ENCODE results near the gene FAF1. TPM values are rescaled to one million over a fixed set of nuclear protein-coding genes. Genes with fewer than 3 reads are reported as not detected.

The FAF1 gene
- total RNA-seq, 4 donors from 2014 or later, result 25.1 to 55.7 (median 38.8) TPM

GRCh38 chr1:50473513-50473912 lies 486.6 kb downstream of the FAF1 start:
- peaks cover 0 to 48% (median 0%) of the 10 kb centered on the region in 3 donors for H3K36me3 ChIP-seq
- no peaks in the 10 kb centered on the region for H3K27me3 ChIP-seq
- no peak for DNase-seq (ENCODE audit: low spot score in 2 of 2)
- no peaks in the 10 kb centered on the region for H3K9me3 ChIP-seq
- no peaks in the 10 kb centered on the region for H3K4me1 ChIP-seq
- no peak for TF ChIP-seq CTCF (IDR thresholded peaks at IDR 0.05)
- no peak for TF ChIP-seq EP300 (IDR thresholded peaks at IDR 0.05)
- TF ChIP-seq POLR2A (IDR thresholded peaks at IDR 0.05), result no peak
- H3K4me3 ChIP-seq, result no peak overlapping the region
- no peak overlapping the region for H3K27ac ChIP-seq

- H3K4me3 ChIP-seq, result no peak overlapping the region
- no peak overlapping the region for H3K27ac ChIP-seq
- peaks cover 0 to 48% (median 0%) of the 10 kb centered on the region in 3 donors for H3K36me3 ChIP-seq
- TF ChIP-seq EP300 (IDR thresholded peaks at IDR 0.05), result no peak
- TF ChIP-seq POLR2A (IDR thresholded peaks at IDR 0.05), result no peak
- TF ChIP-seq CTCF (IDR thresholded peaks at IDR 0.05), result no peak
- H3K4me1 ChIP-seq, result no peaks in the 10 kb centered on the region
- no peaks in the 10 kb centered on the region for H3K9me3 ChIP-seq
- WGBS, 2 donors, result 88 to 93% methylated on average over 3 of the region's 3 CpGs
- DNase-seq (ENCODE audit: low spot score in 2 of 2), result no peak
- no peaks in the 10 kb centered on the region for H3K27me3 ChIP-seq
These were observed 488.1 kb downstream of the FAF1 start for GRCh38 chr1:50471967-50472366.

GRCh38 chr1:50462964-50463363 lies 497.1 kb downstream of the FAF1 start:
- Histone ChIP-seq H3K9me3 (no peaks in the 10 kb centered on the region), H3K27me3 (no peaks in the 10 kb centered on the region), H3K27ac (no peak overlapping the region), H3K4me1 (no peaks in the 10 kb centered on the region), H3K36me3 (peaks cover 0 to 25% (median 0%) of the 10 kb centered on the region in 3 donors), H3K4me3 (no peak overlapping the region)
- 82 to 96% methylated on average over 2 of the region's 2 CpGs for whole genome bisulfite sequencing, 2 donors
- DNase-seq (ENCODE audit: low spot score in 2 of 2), result no peak
- TF ChIP-seq CTCF (IDR thresholded peaks at IDR 0.05) (no peak), EP300 (IDR thresholded peaks at IDR 0.05) (no peak), POLR2A (IDR thresholded peaks at IDR 0.05) (no peak)

- Histone ChIP-seq H3K27ac (no peak overlapping the region), H3K4me1 (no peaks in the 10 kb centered on the region), H3K36me3 (peaks cover 0 to 18% (median 0%) of the 10 kb centered on the region in 3 donors), H3K4me3 (no peak overlapping the region), H3K27me3 (no peaks in the 10 kb centered on the region), H3K9me3 (no peaks in the 10 kb centered on the region)
- TF ChIP-seq EP300 (IDR thresholded peaks at IDR 0.05), result no peak
- TF ChIP-seq POLR2A (IDR thresholded peaks at IDR 0.05), result no peak
- no peak for TF ChIP-seq CTCF (IDR thresholded peaks at IDR 0.05)
- no peak for DNase-seq (ENCODE audit: low spot score in 2 of 2)
- 89 to 92% methylated on average over 5 of the region's 5 CpGs for WGBS, 2 donors
These were observed 501.6 kb downstream of the FAF1 start for GRCh38 chr1:50458507-50458906.

- no peak overlapping the region for H3K27ac ChIP-seq
- no peaks in the 10 kb centered on the region for H3K9me3 ChIP-seq
- H3K4me3 ChIP-seq, result no peak overlapping the region
- H3K4me1 ChIP-seq, result no peaks in the 10 kb centered on the region
- WGBS, 2 donors, result 89 to 94% methylated on average over 1 of the region's 1 CpG
- DNase-seq (ENCODE audit: low spot score in 2 of 2), result no peak
- H3K27me3 ChIP-seq, result no peaks in the 10 kb centered on the region
- TF ChIP-seq POLR2A (IDR thresholded peaks at IDR 0.05), result no peak
- H3K36me3 ChIP-seq, result peaks cover 0 to 29% (median 0%) of the 10 kb centered on the region in 3 donors
These were observed 505.2 kb downstream of the FAF1 start for GRCh38 chr1:50454911-50455310.

- Histone ChIP-seq H3K4me3 (no peak overlapping the region), H3K36me3 (peaks cover 0 to 29% (median 0%) of the 10 kb centered on the region in 3 donors), H3K27ac (no peak overlapping the region), H3K27me3 (no peaks in the 10 kb centered on the region), H3K9me3 (no peaks in the 10 kb centered on the region), H3K4me1 (no peaks in the 10 kb centered on the region)
- WGBS, 2 donors, result 76 to 80% methylated on average over 7 of the region's 7 CpGs
- no peak for DNase-seq (ENCODE audit: low spot score in 2 of 2)
- TF ChIP-seq EP300 (IDR thresholded peaks at IDR 0.05) (no peak), POLR2A (IDR thresholded peaks at IDR 0.05) (no peak), CTCF (IDR thresholded peaks at IDR 0.05) (no peak)
These were observed 506.8 kb downstream of the FAF1 start for GRCh38 chr1:50453266-50453665.

All from tibial nerve (tissue), 4 donors.